Upper lobe of left lung (tissue), 4 donors: ENCODE results near the gene HSP90AA1.

Experiments used
- POLR2A ChIP-seq, 4 donors: fragments of 450-650 bp; IDR thresholded peaks; one replicate each; pipeline ENCODE4 v1.5.1; 2016 to 2017; ENCODE audit warnings: antibody characterized with exemption in 4 of 4, mild to moderate bottlenecking in 2 of 4
- POLR2AphosphoS5 ChIP-seq, 2 donors: sonication (generic); formaldehyde crosslinking; IDR thresholded peaks; one replicate each; pipeline ENCODE4 v1.5.1; 2017; ENCODE audit warnings: antibody characterized with exemption in 2 of 2
- TF ChIP-seq, protein P1 (sequence below), 6 experiments: fragments of 450-650 bp in 4 of 6; fragments of 200-600 bp in 2 of 6; sonication (generic) in 2 of 6; IDR thresholded peaks; one replicate each; pipeline ENCODE4 v1.5.1; 2016 to 2019; ENCODE audit warnings: antibody characterized with exemption in 6 of 6

DNA sequence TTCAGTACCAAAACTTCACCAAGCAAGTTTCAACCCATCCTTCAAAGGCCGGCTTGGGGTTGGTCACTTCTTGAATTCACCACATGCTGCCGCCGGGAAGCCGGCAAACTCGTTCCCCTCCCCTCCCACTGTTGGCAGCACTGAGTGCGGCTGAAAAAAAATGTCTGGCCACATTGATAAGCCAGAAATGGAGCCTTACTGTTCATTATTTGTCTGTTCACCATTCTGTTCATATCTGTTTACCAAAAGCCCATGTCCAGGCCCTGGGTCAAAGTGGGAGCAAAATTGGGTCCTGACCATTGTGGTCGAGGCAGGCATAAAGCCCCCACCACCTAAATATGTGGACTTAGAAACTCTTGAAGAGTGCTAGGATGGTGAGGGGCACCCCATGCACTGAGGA, 7.3 kb upstream of the HSP90AA1 start:
- TF ChIP-seq, protein P1, sequence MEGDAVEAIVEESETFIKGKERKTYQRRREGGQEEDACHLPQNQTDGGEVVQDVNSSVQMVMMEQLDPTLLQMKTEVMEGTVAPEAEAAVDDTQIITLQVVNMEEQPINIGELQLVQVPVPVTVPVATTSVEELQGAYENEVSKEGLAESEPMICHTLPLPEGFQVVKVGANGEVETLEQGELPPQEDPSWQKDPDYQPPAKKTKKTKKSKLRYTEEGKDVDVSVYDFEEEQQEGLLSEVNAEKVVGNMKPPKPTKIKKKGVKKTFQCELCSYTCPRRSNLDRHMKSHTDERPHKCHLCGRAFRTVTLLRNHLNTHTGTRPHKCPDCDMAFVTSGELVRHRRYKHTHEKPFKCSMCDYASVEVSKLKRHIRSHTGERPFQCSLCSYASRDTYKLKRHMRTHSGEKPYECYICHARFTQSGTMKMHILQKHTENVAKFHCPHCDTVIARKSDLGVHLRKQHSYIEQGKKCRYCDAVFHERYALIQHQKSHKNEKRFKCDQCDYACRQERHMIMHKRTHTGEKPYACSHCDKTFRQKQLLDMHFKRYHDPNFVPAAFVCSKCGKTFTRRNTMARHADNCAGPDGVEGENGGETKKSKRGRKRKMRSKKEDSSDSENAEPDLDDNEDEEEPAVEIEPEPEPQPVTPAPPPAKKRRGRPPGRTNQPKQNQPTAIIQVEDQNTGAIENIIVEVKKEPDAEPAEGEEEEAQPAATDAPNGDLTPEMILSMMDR (IDR thresholded peaks at IDR 0.05), result no peak
- TF ChIP-seq POLR2A (IDR thresholded peaks at IDR 0.05), result no peak
- no peak for TF ChIP-seq POLR2AphosphoS5 (IDR thresholded peaks at IDR 0.05)
